ENCODE results near the gene ZSCAN10. TPM values are rescaled to one million over a fixed set of nuclear protein-coding genes. Genes with fewer than 3 reads are reported as not detected.

ZSCAN10 gene
- total RNA-seq, 1 donor from 2014 or later: not detected

- DNase-seq (no peak), ATAC-seq (no peak)
- H3K4me3 ChIP-seq: no peak overlapping the region
- TF ChIP-seq, protein P1, sequence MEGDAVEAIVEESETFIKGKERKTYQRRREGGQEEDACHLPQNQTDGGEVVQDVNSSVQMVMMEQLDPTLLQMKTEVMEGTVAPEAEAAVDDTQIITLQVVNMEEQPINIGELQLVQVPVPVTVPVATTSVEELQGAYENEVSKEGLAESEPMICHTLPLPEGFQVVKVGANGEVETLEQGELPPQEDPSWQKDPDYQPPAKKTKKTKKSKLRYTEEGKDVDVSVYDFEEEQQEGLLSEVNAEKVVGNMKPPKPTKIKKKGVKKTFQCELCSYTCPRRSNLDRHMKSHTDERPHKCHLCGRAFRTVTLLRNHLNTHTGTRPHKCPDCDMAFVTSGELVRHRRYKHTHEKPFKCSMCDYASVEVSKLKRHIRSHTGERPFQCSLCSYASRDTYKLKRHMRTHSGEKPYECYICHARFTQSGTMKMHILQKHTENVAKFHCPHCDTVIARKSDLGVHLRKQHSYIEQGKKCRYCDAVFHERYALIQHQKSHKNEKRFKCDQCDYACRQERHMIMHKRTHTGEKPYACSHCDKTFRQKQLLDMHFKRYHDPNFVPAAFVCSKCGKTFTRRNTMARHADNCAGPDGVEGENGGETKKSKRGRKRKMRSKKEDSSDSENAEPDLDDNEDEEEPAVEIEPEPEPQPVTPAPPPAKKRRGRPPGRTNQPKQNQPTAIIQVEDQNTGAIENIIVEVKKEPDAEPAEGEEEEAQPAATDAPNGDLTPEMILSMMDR (IDR thresholded peaks at IDR 0.05): no peak
- peak overlapping the region; percentile 24 for H3K27ac ChIP-seq
- H3K27me3 ChIP-seq (ENCODE audit: low read depth): peaks cover 49% of the 10 kb centered on the region
- no peaks in the 10 kb centered on the region for H3K9me3 ChIP-seq
- intact Hi-C loops (cut with DNase I): no loop called here
- no peaks in the 10 kb centered on the region for H3K36me3 ChIP-seq
- H3K4me1 ChIP-seq: peaks cover 21% of the 10 kb centered on the region
Measured at GRCh38 chr16:3049921-3050481, 49.1 kb downstream of the ZSCAN10 start.

GRCh38 chr16:3047387-3047720 lies 51.7 kb downstream of the ZSCAN10 start:
- Histone ChIP-seq H3K36me3 (no peaks in the 10 kb centered on the region), H3K27me3 (ENCODE audit: low read depth) (peaks cover 73% of the 10 kb centered on the region), H3K4me1 (peaks cover 21% of the 10 kb centered on the region), H3K27ac (peak overlapping the region; percentile 65), H3K4me3 (peak overlapping the region; percentile 52), H3K9me3 (no peaks in the 10 kb centered on the region)
- intact Hi-C loops (cut with DNase I): no loop called here
- DNase-seq (no peak), ATAC-seq (peak in 1 of 2 donors; percentile 11)
- TF ChIP-seq, protein P1 (IDR thresholded peaks at IDR 0.05): no peak

DNA sequence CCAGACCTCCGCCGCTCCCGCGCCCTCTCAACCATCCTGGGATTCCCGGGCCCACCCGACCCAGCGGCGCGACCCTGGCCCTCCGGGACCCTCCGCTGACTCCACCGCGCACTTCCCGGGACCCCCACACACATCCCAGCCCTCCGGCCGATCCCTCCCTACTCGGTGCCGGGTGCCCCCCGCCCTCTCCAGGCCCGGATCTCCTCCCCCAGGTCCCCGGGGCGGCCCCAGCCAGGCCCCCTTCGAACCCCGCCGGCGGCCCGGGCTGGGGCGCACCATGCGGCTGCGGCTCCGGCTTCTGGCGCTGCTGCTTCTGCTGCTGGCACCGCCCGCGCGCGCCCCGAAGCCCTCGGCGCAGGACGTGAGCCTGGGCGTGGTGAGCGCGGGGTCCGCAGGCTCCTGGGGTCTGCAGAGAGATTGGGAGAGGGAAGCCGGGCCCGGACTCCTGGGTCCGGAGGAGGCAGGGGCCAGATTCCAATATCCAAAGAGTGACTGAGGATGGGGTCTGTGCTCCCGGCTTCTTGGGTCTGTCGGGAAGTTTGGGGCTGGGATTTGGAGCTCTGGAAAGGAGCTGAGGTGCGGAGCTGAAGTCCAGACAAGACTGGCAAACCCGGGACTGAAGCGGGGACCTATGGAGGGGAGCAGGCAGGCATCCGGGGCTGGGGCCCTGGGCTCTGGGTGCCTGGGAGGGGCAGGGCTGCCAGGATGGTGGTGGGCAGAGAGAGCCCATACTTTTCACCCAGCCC lies 52.3 kb downstream of the ZSCAN10 start:
- ATAC-seq (peak; percentile 5 to 12), DNase-seq (no peak)
- Histone ChIP-seq H3K36me3 (no peaks in the 10 kb centered on the region), H3K4me3 (peak overlapping the region; percentile 52), H3K27ac (peak overlapping the region; percentile 65), H3K27me3 (ENCODE audit: low read depth) (peaks cover 74% of the 10 kb centered on the region), H3K9me3 (no peaks in the 10 kb centered on the region), H3K4me1 (peaks cover 21% of the 10 kb centered on the region)
- intact Hi-C loops (cut with DNase I): no loop called here
- TF ChIP-seq, protein P1 (IDR thresholded peaks at IDR 0.05): no peak

DNA sequence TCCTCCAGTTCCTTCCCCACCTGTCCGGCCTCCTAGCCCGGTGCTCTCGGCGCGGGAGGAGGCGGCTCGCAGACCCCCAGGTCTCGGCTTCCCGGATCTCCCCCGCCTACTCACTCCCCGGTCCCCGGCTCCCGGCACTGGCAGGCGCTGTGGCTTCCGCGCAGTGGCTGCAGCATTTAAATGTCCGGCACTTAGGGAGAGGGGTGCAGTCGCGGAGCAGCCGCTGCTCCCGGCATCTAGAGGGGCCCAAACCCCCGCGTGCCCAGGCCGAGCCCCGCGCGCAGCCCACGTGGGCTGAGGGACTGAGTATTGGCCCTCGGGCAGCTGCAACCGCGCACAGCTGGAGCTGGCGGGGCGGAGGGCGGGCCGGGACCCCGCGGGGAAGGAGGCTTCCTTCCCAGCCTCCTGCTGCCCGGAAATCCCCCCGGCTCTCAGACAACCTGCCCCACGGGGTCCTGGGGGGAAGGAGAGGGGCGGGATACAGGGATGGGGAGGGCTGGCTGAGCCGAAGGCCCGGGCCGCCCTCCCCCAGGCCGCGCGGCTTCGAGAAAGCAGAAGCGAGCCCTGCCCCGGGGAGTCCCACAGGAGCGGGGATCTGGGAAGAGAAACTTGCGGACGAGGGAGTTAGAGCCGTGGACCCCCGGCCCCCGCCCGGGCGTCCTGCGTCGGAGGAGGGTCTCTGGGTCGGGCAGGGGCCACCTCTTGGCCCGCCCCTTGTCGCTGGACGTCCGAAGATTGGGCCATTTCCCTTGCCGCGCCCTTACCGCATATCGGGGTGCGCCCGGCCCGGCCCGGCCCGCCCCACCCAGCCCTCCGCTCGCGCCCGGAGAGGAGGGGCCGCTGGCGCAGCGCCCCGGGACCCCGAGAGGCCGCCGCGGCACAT lies 53.1 kb downstream of the ZSCAN10 start, which contains the start of gene MMP25:
Gene MMP25 (plus strand): TSS at position 804 of the 883 bp plus-strand sequence. CDS start 357 bp downstream, outside the sequence.
- peaks cover 80% of the 10 kb centered on the region for H3K27me3 ChIP-seq (ENCODE audit: low read depth)

GRCh38 chr16:3044708-3045107 lies 54.4 kb downstream of the ZSCAN10 start:
- H3K4me3 ChIP-seq: no peak overlapping the region
- intact Hi-C loops (cut with DNase I): no loop called here
- TF ChIP-seq, protein P1 (IDR thresholded peaks at IDR 0.05): no peak
- ATAC-seq (no peak), DNase-seq (no peak)
- H3K9me3 ChIP-seq: no peaks in the 10 kb centered on the region
- peaks cover 84% of the 10 kb centered on the region for H3K27me3 ChIP-seq (ENCODE audit: low read depth)
- H3K27ac ChIP-seq: no peak overlapping the region
- H3K4me1 ChIP-seq: peaks cover 21% of the 10 kb centered on the region
- no peaks in the 10 kb centered on the region for H3K36me3 ChIP-seq

More for the DNA sequence above, 53.1 kb downstream of the ZSCAN10 start, which contains the start of gene MMP25:
- peak; percentile 55 to 73 for ATAC-seq
- no peaks in the 10 kb centered on the region for H3K36me3 ChIP-seq
- TF ChIP-seq, protein P1 (IDR thresholded peaks at IDR 0.05): no peak
- intact Hi-C loops (cut with DNase I): no loop called here
- peaks cover 21% of the 10 kb centered on the region for H3K4me1 ChIP-seq
- no peaks in the 10 kb centered on the region for H3K9me3 ChIP-seq
- H3K27ac ChIP-seq: peak within 1 kb of the TSS; percentile 65
- peak within 1 kb of the TSS; percentile 52 for H3K4me3 ChIP-seq
- DNase-seq: no peak
